H9 (cell line): Measurements from ENCODE around the gene ITGB1BP1. TPM values are rescaled to one million over a fixed set of nuclear protein-coding genes. Genes with fewer than 3 reads are reported as not detected.

Source experiments
- DNase-seq: peaks from one replicate; pipeline ENCODE4 v3.0.0-alpha.2; 2017
- H2AFZ ChIP-seq: one replicate; pipeline ENCODE4 v1.6.1; 2013; ENCODE audit warnings: mild to moderate bottlenecking, low read length, control low read depth, moderate library complexity
- H2AK5ac ChIP-seq: 2 replicates; pipeline ENCODE4 v1.6.1; 2013; ENCODE audit warnings: low read length, control low read depth, mixed read lengths; ENCODE audit not compliant: insufficient read length
- H2BK120ac ChIP-seq: one replicate; pipeline ENCODE4 v1.6.1; 2013; ENCODE audit warnings: low read depth, mild to moderate bottlenecking, low read length, control low read depth, inconsistent platforms; ENCODE audit not compliant: poor library complexity, severe bottlenecking
- H2BK12ac ChIP-seq: 2 replicates; pipeline ENCODE4 v1.6.1; 2013; ENCODE audit warnings: low read length, control low read depth, mixed read lengths, low read depth; ENCODE audit not compliant: insufficient read length
- H2BK15ac ChIP-seq: 2 replicates; pipeline ENCODE4 v1.6.1; 2013; ENCODE audit warnings: low read depth, low read length, control low read depth
- H2BK20ac ChIP-seq: one replicate; pipeline ENCODE4 v1.6.1; 2013; ENCODE audit warnings: low read depth, mild to moderate bottlenecking, low read length, control low read depth, inconsistent platforms; ENCODE audit not compliant: poor library complexity, severe bottlenecking
- H2BK5ac ChIP-seq: 2 replicates; pipeline ENCODE4 v1.6.1; 2013; ENCODE audit warnings: low read length, control low read depth, mixed read lengths; ENCODE audit not compliant: insufficient read length
- H3K14ac ChIP-seq: 2 replicates; pipeline ENCODE4 v1.6.1; 2013; ENCODE audit warnings: low read length, control low read depth; ENCODE audit not compliant: insufficient read depth
- H3K18ac ChIP-seq: 2 replicates; pipeline ENCODE4 v1.6.1; 2013; ENCODE audit warnings: low read depth, mild to moderate bottlenecking, mixed read lengths, low read length, control low read depth; ENCODE audit not compliant: insufficient read length
- H3K23ac ChIP-seq: 2 replicates; pipeline ENCODE4 v1.6.1; 2013; ENCODE audit warnings: low read length, control low read depth, mixed read lengths, low read depth; ENCODE audit not compliant: insufficient read length
- H3K23me2 ChIP-seq: 2 replicates; pipeline ENCODE4 v1.6.1; 2013; ENCODE audit warnings: low read depth, mild to moderate bottlenecking, mixed read lengths, low read length, control low read depth; ENCODE audit not compliant: insufficient read length, poor library complexity, severe bottlenecking
- H3K27ac ChIP-seq: 2 replicates; pipeline ENCODE4 v1.5.1; 2013; ENCODE audit warnings: low read length, control low read depth, mixed read lengths, low read depth; ENCODE audit not compliant: insufficient read length
- H3K27me3 ChIP-seq: 2 replicates; pipeline ENCODE4 v1.6.1; 2013; ENCODE audit warnings: low read length, control low read depth, inconsistent platforms; ENCODE audit not compliant: insufficient read depth
- H3K4ac ChIP-seq: 2 replicates; pipeline ENCODE4 v1.6.1; 2013; ENCODE audit warnings: low read depth, mild to moderate bottlenecking, control low read depth, inconsistent platforms, low read length, moderate library complexity
- H3K4me1 ChIP-seq: 2 replicates; pipeline ENCODE4 v1.6.1; 2013; ENCODE audit warnings: low read length, control low read depth, inconsistent platforms; ENCODE audit not compliant: insufficient read depth
- H3K4me2 ChIP-seq: 2 replicates; pipeline ENCODE4 v1.6.1; 2013; ENCODE audit warnings: low read length, control low read depth, mixed read lengths; ENCODE audit not compliant: insufficient read length, insufficient read depth
- H3K56ac ChIP-seq: 2 replicates; pipeline ENCODE4 v1.6.1; 2013; ENCODE audit warnings: low read depth, mild to moderate bottlenecking, mixed read lengths, low read length, control low read depth; ENCODE audit not compliant: insufficient read length
- H3K79me1 ChIP-seq: 2 replicates; pipeline ENCODE4 v1.6.1; 2013; ENCODE audit warnings: low read depth, mild to moderate bottlenecking, moderate library complexity, low read length, control low read depth, inconsistent platforms; ENCODE audit not compliant: insufficient read depth, poor library complexity, severe bottlenecking
- H3K79me2 ChIP-seq: 2 replicates; pipeline ENCODE4 v1.6.1; 2013; ENCODE audit warnings: low read length, control low read depth, inconsistent platforms; ENCODE audit not compliant: insufficient read depth
- H3K9ac ChIP-seq: 2 replicates; pipeline ENCODE4 v1.6.1; 2013; ENCODE audit warnings: low read length, control low read depth, mixed read lengths; ENCODE audit not compliant: insufficient read length; ENCODE audit errors: extremely low read depth
- H3K9me3 ChIP-seq: one replicate; pipeline ENCODE4 v1.6.1; 2013; ENCODE audit warnings: low read depth, low read length, inconsistent platforms; ENCODE audit not compliant: control insufficient read depth
- H3T11ph ChIP-seq: one replicate; pipeline ENCODE4 v1.6.1; 2013; ENCODE audit warnings: mild to moderate bottlenecking, low read length, control low read depth, inconsistent platforms
- H4K20me1 ChIP-seq: one replicate; pipeline ENCODE4 v1.6.1; 2013; ENCODE audit not compliant: control insufficient read depth, insufficient read length, insufficient read depth
- H4K5ac ChIP-seq: 2 replicates; pipeline ENCODE4 v1.6.1; 2013; ENCODE audit warnings: low read depth, mild to moderate bottlenecking, mixed read lengths, low read length, control low read depth; ENCODE audit not compliant: insufficient read length
- H4K8ac ChIP-seq: replicated peaks from 2 replicates; pipeline ENCODE4 v1.6.1; 2013; ENCODE audit warnings: low read length, control low read depth, mixed read lengths, low read depth; ENCODE audit not compliant: insufficient read length
- H4K91ac ChIP-seq: 2 replicates; pipeline ENCODE4 v1.6.1; 2013; ENCODE audit warnings: low read depth, mild to moderate bottlenecking, moderate library complexity, mixed read lengths, low read length, control low read depth; ENCODE audit not compliant: insufficient read length
- H3K27ac Mint-ChIP-seq, 3 experiments: 2 replicates in 2 of 3; 3 replicates in 1 of 3; pipeline ENCODE4 v1.8.0; 2020 to 2021; ENCODE audit warnings: mixed read lengths in 3 of 3, mild to moderate bottlenecking in 1 of 3, moderate library complexity in 1 of 3
- H3K27me3 Mint-ChIP-seq: 2 replicates; pipeline ENCODE4 v1.8.0; 2021; ENCODE audit warnings: low read depth, mild to moderate bottlenecking, moderate library complexity, mixed read lengths
- H3K36me3 Mint-ChIP-seq, 3 experiments: 2 replicates in 2 of 3; 3 replicates in 1 of 3; pipeline ENCODE4 v1.8.0; 2020 to 2021; ENCODE audit warnings: low read depth in 3 of 3, mixed read lengths in 3 of 3; ENCODE audit not compliant: insufficient read depth in 1 of 3
- H3K4me1 Mint-ChIP-seq, 2 experiments: 2 replicates each; pipeline ENCODE4 v1.8.0; 2020; ENCODE audit warnings: mixed read lengths in 2 of 2
- H3K4me3 Mint-ChIP-seq, 2 experiments: 2 replicates in 1 of 2; 3 replicates in 1 of 2; pipeline ENCODE4 v1.8.0; 2020 to 2021; ENCODE audit warnings: mild to moderate bottlenecking in 2 of 2, mixed read lengths in 2 of 2, moderate library complexity in 1 of 2
- H3K9me3 Mint-ChIP-seq, 2 experiments: 2 replicates in 1 of 2; 3 replicates in 1 of 2; pipeline ENCODE4 v1.8.0; 2020; ENCODE audit warnings: mild to moderate bottlenecking in 2 of 2, mixed read lengths in 2 of 2, moderate library complexity in 1 of 2
- CTCF ChIP-seq: fragments of 200-600 bp; sonication (generic); conservative IDR thresholded peaks from 3 replicates; pipeline ENCODE4 v1.8.0; 2021; ENCODE audit warnings: antibody characterized with exemption, mild to moderate bottlenecking
- WGBS: extraction: QIAGEN DNeasy Blood & Tissue Kit; methylation state at CpG from one replicate; pipeline ENCODE4 v1.1.7; 2013; ENCODE audit warnings: missing lambda C conversion rate, low lambda C conversion rate, mixed read lengths; ENCODE audit not compliant: insufficient read length; ENCODE audit errors: extremely low coverage; 5-methylcytosine and 5-hydroxymethylcytosine counted together
- total RNA-seq: library from RNA; stranded (reverse); gene quantifications from 2 replicates; pipeline ENCODE4 v1.2.1, GENCODE V29; 2021

Gene ITGB1BP1
- total RNA-seq, 1 experiment from 2014 or later, result 38.7 TPM

- WGBS, result no CpG with 5 or more reads among the region's 4 CpGs
- Histone ChIP-seq H3K14ac (no peak overlapping the region), H2AFZ (no peak overlapping the region), H3K4me2 (no peak overlapping the region), H4K5ac (no peak overlapping the region), H4K8ac (no peak overlapping the region), H3K79me1 (no peaks in the 10 kb centered on the region), H3K79me2 (no peaks in the 10 kb centered on the region), H3K9me3 (no peaks in the 10 kb centered on the region), H3K27me3 (no peaks in the 10 kb centered on the region), H2BK12ac (no peak overlapping the region), H4K20me1 (no peaks in the 10 kb centered on the region), H2BK5ac (no peak overlapping the region), H3K23ac (no peak overlapping the region), H3K18ac (no peak overlapping the region), H2BK20ac (no peak overlapping the region), H3K4me1 (peaks cover 4% of the 10 kb centered on the region; the same call in 1 of the 2 replicates), H4K91ac (no peak overlapping the region), H3K56ac (no peak overlapping the region), H2AK5ac (no peak overlapping the region), H3K9ac (no peak overlapping the region), H2BK120ac (no peak overlapping the region), H3K27ac (no peak overlapping the region), H2BK15ac (no peak overlapping the region), H3K4ac (no peak overlapping the region), H3K23me2 (no peaks in the 10 kb centered on the region), H3T11ph (no peak overlapping the region)
- Mint-ChIP-seq H3K9me3 (no peaks in the 10 kb centered on the region), H3K36me3 (peaks cover 8 to 48% (median 21%) of the 10 kb centered on the region in 3 experiments; a peak in 6 of 7 replicates), H3K4me3 (no peak overlapping the region), H3K27ac (no peak overlapping the region), H3K27me3 (no peaks in the 10 kb centered on the region), H3K4me1 (peaks cover 18% of the 10 kb centered on the region in 2 experiments)
- TF ChIP-seq CTCF, result no peak
- DNase-seq, result no peak
Measured at GRCh38 chr2:9359463-9359862, 63.9 kb downstream of the ITGB1BP1 start.
